Bronchial epithelial cell (primary cell): Measurements from ENCODE around the gene ACP4. TPM values are rescaled to one million over a fixed set of nuclear protein-coding genes. Genes with fewer than 3 reads are reported as not detected.

Experiments
- DNase-seq: peaks from one replicate; pipeline ENCODE4 v3.0.0-alpha.2; 2010; ENCODE audit warnings: low read depth
- FAIRE-seq: peaks from 2 replicates; lab custom pipeline; 2011; peaks lifted over from hg19 to GRCh38; lab: Jason Lieb, UNC
- H3K27me3 ChIP-seq: 2 replicates; pipeline ENCODE4 v1.5.1; 2011; ENCODE audit warnings: low read length; ENCODE audit not compliant: control insufficient read depth, insufficient read depth
- H3K36me3 ChIP-seq: 2 replicates; pipeline ENCODE4 v1.5.1; 2011; ENCODE audit warnings: low read length; ENCODE audit not compliant: control insufficient read depth, insufficient read depth
- H3K4me3 ChIP-seq: 2 replicates; pipeline ENCODE4 v1.5.1; 2011; ENCODE audit warnings: mild to moderate bottlenecking, low read depth, low read length, control low read depth
- total RNA-seq: library from RNA; depleted of rRNA; stranded (reverse); fragments of >200 nt; gene quantifications from 2 replicates; pipeline ENCODE4 v1.2.1, GENCODE V29; 2014
- TF ChIP-seq, protein P1 (sequence below): IDR thresholded peaks from 2 replicates; pipeline ENCODE4 v1.5.1; 2011; ENCODE audit warnings: mild to moderate bottlenecking, moderate library complexity, low read length, control low read depth, inconsistent platforms; ENCODE audit not compliant: insufficient read depth, severe bottlenecking

Gene ACP4
- total RNA-seq, 1 donor from 2014 or later, result not detected

DNA sequence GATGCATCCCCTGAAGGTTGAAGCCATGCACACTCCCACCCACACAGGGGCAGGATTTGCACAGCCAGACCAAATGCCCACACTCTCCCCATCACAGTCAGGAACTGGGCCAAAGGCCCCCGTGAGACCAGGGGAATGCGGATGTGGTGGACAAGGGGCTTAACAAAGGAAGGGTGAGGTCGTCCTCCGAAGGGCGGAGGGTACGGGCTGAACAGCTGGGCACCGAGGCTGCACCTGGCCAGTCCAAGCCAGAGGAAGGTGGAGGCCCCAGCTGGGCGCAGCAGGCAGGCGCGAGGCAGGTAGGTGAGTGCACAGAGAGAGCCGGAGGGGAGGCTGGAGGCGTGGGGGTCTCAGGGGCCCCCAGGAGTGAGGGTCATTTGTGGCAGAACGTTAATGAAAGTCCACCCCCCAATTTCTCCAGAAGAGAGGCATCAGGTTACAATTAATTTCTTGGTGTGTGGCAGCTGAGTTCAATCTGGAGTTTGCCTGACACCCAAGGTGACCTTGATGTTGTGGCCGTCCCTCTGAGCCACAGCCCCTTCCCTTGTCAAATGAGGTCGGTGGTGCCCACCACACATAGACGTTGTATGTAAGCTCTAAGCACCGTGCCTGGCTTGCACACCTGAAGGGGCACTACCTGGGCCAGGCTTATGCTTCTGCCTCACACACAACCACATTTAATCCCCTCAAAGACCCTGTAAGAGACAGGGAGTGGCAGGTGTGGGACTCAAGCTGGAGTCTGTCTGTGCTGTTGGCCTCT is 40.2 kb downstream of the ACP4 start:
- TF ChIP-seq, protein P1, sequence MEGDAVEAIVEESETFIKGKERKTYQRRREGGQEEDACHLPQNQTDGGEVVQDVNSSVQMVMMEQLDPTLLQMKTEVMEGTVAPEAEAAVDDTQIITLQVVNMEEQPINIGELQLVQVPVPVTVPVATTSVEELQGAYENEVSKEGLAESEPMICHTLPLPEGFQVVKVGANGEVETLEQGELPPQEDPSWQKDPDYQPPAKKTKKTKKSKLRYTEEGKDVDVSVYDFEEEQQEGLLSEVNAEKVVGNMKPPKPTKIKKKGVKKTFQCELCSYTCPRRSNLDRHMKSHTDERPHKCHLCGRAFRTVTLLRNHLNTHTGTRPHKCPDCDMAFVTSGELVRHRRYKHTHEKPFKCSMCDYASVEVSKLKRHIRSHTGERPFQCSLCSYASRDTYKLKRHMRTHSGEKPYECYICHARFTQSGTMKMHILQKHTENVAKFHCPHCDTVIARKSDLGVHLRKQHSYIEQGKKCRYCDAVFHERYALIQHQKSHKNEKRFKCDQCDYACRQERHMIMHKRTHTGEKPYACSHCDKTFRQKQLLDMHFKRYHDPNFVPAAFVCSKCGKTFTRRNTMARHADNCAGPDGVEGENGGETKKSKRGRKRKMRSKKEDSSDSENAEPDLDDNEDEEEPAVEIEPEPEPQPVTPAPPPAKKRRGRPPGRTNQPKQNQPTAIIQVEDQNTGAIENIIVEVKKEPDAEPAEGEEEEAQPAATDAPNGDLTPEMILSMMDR, result no peak
- no peaks in the 10 kb centered on the region for H3K27me3 ChIP-seq
- FAIRE-seq (no peak), DNase-seq (no peak)
- no peaks in the 10 kb centered on the region for H3K36me3 ChIP-seq
- no peak overlapping the region for H3K4me3 ChIP-seq

DNA sequence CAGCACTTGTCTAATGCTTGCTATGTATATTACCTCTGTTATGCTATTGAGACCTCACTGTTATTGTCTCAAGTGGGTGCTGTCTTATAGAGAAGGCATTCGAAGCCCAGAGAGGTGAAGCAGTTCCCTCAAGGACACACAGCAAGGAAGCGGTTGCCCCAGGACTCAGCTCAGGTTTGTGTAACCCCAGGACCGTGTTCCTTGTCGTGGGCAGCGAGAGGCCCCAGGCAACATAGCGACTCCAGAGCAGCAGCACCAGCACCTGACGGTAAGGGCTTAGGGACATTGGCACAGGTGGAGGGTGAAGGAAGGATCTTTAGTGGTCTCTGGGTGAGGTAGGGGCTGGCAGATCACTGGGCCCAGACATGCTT is 40.8 kb downstream of the ACP4 start:
- no peaks in the 10 kb centered on the region for H3K36me3 ChIP-seq
- TF ChIP-seq, protein P1, result no peak
- FAIRE-seq, result no peak
- no peaks in the 10 kb centered on the region for H3K27me3 ChIP-seq
- DNase-seq, result no peak
- H3K4me3 ChIP-seq, result no peak overlapping the region

DNA sequence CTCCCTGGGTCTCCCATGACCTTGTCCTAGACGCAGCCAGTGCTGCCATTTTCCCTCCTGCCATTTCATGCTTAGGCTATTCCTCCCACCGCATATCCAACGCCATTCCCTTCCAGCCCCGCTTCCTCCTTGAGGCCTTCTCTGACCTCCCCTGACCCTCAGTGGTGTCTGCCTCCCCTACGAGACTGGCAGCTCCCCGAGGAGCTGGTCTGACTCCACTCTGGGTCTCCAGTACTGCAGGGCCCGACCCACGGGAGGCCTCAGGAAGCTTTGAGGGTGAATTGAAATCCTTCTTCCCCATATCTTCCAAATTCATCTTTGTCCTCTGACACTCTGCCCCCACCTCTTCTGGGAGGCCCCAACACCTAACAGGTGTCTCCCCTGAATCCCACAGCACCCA is 42.5 kb downstream of the ACP4 start:
- TF ChIP-seq, protein P1, result no peak
- FAIRE-seq (no peak), DNase-seq (no peak)
- H3K4me3 ChIP-seq, result no peak overlapping the region
- H3K27me3 ChIP-seq, result no peaks in the 10 kb centered on the region
- no peaks in the 10 kb centered on the region for H3K36me3 ChIP-seq

DNA sequence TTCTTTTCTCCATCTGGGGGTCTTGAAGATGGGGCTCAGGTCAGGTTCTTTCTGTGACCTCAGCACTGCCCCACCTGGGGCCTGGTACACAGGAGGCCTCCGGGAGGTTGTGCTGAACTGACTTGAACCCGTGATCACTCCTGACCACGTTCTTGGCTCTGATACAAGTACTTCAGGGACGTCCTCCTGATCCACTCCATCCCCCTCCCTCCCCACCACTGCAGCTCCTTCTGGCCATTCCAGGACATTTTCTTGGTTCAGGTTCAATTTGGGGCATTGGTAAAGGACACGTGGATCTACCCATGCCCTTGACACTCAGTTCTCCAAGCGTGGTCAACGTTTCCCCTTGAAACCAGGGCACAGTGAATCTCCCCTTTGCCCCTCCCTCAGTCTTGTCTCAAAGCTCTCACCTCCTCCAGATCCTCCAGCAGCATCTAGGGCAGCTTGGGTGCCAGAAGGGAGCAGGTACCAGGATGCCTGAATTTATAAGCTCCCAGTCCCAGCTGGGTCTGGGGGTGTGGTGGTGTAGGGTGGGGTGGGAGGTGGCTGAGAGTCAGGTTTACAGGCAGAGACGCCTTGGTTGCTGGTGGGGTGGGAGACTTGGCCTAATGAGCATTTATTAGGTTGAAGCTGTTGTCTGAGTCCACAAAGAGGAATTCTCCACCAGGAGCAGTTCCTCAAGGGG is 43.0 kb downstream of the ACP4 start, which contains the start of gene KLK15:
TSS of gene KLK15 (minus strand) at position 458 of the 685 bp plus-strand sequence. CDS start 2,082 bp downstream, outside the sequence.
- Histone ChIP-seq H3K36me3 (no peaks in the 10 kb centered on the region), H3K27me3 (no peaks in the 10 kb centered on the region), H3K4me3 (no peak within 1 kb of the TSS)
- TF ChIP-seq, protein P1, result no peak
- FAIRE-seq (no peak), DNase-seq (no peak)

DNA sequence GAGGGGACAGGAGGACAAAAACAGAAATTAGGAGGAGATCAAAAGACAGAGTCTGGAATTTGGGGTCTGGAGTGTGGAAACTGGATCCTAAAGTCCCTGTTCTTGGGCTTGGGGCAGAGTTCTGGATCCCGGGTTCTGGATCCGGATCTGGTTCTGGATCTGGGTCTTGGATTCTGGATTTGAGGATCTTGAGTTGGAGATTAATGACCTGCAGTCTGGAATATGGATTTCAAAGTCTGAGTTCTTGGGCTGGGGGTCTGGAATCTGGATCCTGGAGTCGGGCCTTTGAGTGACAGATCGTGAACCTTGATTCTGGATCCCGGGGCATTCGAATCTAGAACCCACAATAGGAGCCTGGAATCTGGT is 43.6 kb downstream of the ACP4 start:
- H3K27me3 ChIP-seq, result no peaks in the 10 kb centered on the region
- DNase-seq, result no peak
- FAIRE-seq, result no peak
- H3K36me3 ChIP-seq, result no peaks in the 10 kb centered on the region
- TF ChIP-seq, protein P1, result no peak
- H3K4me3 ChIP-seq, result no peak overlapping the region
